Activated CD8-positive, alpha-beta memory T cell treated with anti-CD3 and anti-CD28 coated beads, Interleukin-2, amount 10 ng/mL, durations not matched to agents 7 days and 5 days (primary cell): ENCODE data around the gene PTPN4. TPM values are rescaled to one million over a fixed set of nuclear protein-coding genes. Genes with fewer than 3 reads are reported as not detected.

Experiments used
- ATAC-seq: fragments of 150-1000 bp; cut with Tn5 transposase; one replicate; pipeline ENCODE4 v1.10.0; 2021; ENCODE audit warnings: moderate library complexity
- CTCF ChIA-PET: fragments of 350-600 bp; sonication (Branson Sonifier 250); formaldehyde crosslinking; loops from one replicate; lab custom pipeline; 2021; ENCODE audit warnings: antibody characterized with exemption; lab: Charles Lee
- DNase-seq: peaks from one replicate; pipeline ENCODE4 v3.0.0-alpha.2; 2020
- H3K27ac Mint-ChIP-seq: one replicate; pipeline ENCODE4 v1.8.0; 2021; ENCODE audit warnings: mild to moderate bottlenecking, mixed read lengths
- H3K27me3 Mint-ChIP-seq: one replicate; pipeline ENCODE4 v1.8.0; 2021; ENCODE audit warnings: mixed read lengths
- H3K36me3 Mint-ChIP-seq: one replicate; pipeline ENCODE4 v1.8.0; 2021; ENCODE audit warnings: mild to moderate bottlenecking, mixed read lengths
- H3K4me1 Mint-ChIP-seq: one replicate; pipeline ENCODE4 v1.8.0; 2021; ENCODE audit warnings: mixed read lengths
- H3K4me3 Mint-ChIP-seq: one replicate; pipeline ENCODE4 v1.8.0; 2021; ENCODE audit warnings: mild to moderate bottlenecking, moderate library complexity, mixed read lengths
- H3K9me3 Mint-ChIP-seq: one replicate; pipeline ENCODE4 v1.8.0; 2022; ENCODE audit warnings: low read depth, mixed read lengths
- total RNA-seq, 2 experiments: library from RNA; stranded (reverse); gene quantifications; one replicate each; pipeline ENCODE4 v1.2.3, GENCODE V29; 2021

The PTPN4 gene
- total RNA-seq, 2 experiments from 2014 or later = 76.4 to 92.2 TPM

DNA sequence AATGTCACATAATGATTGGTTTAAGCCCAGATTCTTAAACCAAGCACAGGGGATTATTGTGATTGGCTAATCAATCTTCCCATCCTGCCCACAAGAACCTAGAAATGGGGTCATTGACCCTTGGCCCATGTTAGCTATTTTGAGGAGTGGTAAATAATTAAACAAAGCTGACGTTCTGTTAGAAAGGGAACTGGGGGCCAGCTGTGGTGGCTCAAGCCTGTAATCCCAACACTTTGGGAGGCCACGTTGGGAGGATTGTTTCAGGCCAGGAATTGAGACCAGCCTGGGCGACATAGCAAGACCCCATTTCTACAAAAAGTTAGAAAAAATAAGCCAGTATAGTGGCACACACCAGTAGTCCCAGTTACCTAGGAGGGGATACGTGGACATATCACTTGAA lies 37.8 kb upstream of the PTPN4 start:
- no peak for ATAC-seq
- H3K27ac Mint-ChIP-seq = no peak overlapping the region
- H3K4me1 Mint-ChIP-seq = peaks cover 8% of the 10 kb centered on the region
- no peaks in the 10 kb centered on the region for H3K9me3 Mint-ChIP-seq
- no peaks in the 10 kb centered on the region for H3K27me3 Mint-ChIP-seq
- H3K36me3 Mint-ChIP-seq = no peaks in the 10 kb centered on the region
- CTCF ChIA-PET = no interaction called here
- DNase-seq = no peak
- H3K4me3 Mint-ChIP-seq = no peak overlapping the region

DNA sequence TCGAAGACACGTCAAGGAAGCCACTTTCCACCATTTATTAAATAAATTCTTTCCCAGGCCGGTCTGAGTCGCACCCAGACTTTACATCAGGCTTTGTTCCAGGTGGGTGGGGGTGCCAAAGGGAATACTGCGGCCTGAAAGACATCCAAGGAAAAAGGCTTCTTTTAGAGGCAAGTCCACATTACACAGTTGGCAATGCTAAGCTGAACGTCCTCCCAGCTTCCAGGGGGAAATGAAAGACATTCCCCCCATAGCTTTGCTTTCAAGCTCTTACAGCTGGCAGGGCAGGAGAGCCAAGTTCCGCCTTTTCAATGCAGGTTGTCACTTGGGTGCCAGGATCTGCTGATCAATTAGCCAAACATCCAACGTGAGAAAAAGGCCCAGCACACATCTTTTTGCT lies 36.5 kb upstream of the PTPN4 start:
- ATAC-seq (no peak), DNase-seq (no peak)
- Mint-ChIP-seq H3K27ac (no peak overlapping the region), H3K4me1 (peaks cover 8% of the 10 kb centered on the region), H3K9me3 (no peaks in the 10 kb centered on the region), H3K36me3 (no peaks in the 10 kb centered on the region), H3K4me3 (no peak overlapping the region), H3K27me3 (peaks cover 4% of the 10 kb centered on the region)
- CTCF ChIA-PET = no interaction called here

- no peak for DNase-seq
- CTCF ChIA-PET = no interaction called here
- Mint-ChIP-seq H3K27me3 (peaks cover 4% of the 10 kb centered on the region), H3K27ac (no peak overlapping the region), H3K9me3 (no peaks in the 10 kb centered on the region), H3K4me3 (no peak overlapping the region), H3K36me3 (no peaks in the 10 kb centered on the region), H3K4me1 (peaks cover 8% of the 10 kb centered on the region)
- no peak for ATAC-seq
Observed at GRCh38 chr2:119723784-119724467, 35.8 kb upstream of the PTPN4 start.

DNA sequence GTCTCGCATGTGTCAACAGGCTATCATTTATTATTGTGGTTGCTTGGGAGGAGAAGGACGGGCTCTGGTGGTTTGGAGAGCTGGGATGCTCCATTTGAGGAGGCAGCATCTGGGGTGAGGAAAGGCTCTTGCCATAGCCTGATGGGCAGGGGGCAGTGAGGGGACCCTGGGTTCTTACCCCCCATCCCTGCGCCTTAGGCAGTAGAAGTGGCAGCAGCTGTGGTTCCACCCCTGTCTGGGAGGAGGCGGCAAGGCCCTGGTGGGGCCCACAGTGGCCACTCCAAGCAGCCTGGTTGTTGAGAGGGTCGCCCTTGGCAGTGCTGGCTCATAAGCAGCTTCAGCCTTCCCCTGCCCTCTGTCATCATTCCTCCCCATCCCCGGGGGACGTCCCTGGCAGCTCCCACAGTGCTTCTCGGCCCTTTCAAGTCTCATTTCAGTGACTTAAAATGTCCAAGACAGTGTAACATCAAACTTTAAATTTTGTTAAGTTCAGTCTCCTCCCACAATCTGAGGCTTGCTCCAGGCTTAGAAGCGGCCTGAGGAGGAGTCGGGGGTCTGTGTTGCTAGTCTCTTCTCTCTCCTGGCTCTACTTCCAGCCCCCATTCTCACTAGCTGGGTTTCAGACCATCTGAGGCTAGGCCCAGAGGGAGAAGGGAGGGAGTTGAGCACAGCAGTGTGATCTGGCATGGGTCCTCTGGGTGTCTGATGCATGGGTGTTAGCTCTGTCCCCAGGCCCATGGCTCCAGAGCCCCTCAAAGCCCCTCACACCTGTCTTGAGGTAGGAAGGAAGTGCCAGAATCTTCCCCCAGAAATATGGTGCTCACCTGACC lies 34.9 kb upstream of the PTPN4 start:
- ATAC-seq (no peak), DNase-seq (no peak)
- H3K36me3 Mint-ChIP-seq = no peaks in the 10 kb centered on the region
- no peak overlapping the region for H3K4me3 Mint-ChIP-seq
- H3K27ac Mint-ChIP-seq = no peak overlapping the region
- H3K4me1 Mint-ChIP-seq = peaks cover 5% of the 10 kb centered on the region
- H3K27me3 Mint-ChIP-seq = peaks cover 4% of the 10 kb centered on the region
- CTCF ChIA-PET = interaction anchor here (1.0 kb wide), 1 partner anchor 22 kb away, joined by 3 read pairs; no protein-coding TSS in a partner anchor
- no peaks in the 10 kb centered on the region for H3K9me3 Mint-ChIP-seq

DNA sequence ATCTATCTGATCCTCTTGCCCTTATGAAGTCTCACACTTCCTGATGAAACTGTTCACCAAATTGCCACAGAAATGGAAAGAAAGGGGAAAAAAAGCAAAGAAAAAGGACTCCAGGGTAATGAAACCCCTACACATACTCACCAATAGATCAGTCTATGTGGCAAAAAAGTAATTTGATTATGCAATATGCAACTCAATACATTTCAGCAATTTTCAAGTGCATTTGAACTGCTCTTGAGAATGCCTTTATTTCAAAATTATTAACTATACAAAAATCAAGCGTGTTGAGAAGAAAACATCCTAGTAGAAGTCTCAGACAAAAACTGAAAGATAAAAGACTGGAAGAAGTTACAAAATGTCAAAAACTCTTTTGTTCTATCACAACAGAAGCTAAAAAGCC lies 32.2 kb upstream of the PTPN4 start:
- H3K4me3 Mint-ChIP-seq = no peak overlapping the region
- DNase-seq (no peak), ATAC-seq (no peak)
- peaks cover 4% of the 10 kb centered on the region for H3K27me3 Mint-ChIP-seq
- H3K4me1 Mint-ChIP-seq = peaks cover 5% of the 10 kb centered on the region
- no peaks in the 10 kb centered on the region for H3K9me3 Mint-ChIP-seq
- CTCF ChIA-PET = no interaction called here
- H3K27ac Mint-ChIP-seq = no peak overlapping the region
- no peaks in the 10 kb centered on the region for H3K36me3 Mint-ChIP-seq

GRCh38 chr2:119728421-119728820 lies 31.3 kb upstream of the PTPN4 start:
- CTCF ChIA-PET = no interaction called here
- H3K4me1 Mint-ChIP-seq = peaks cover 5% of the 10 kb centered on the region
- no peak for ATAC-seq
- no peaks in the 10 kb centered on the region for H3K36me3 Mint-ChIP-seq
- H3K27me3 Mint-ChIP-seq = peaks cover 7% of the 10 kb centered on the region
- H3K27ac Mint-ChIP-seq = no peak overlapping the region
- no peak overlapping the region for H3K4me3 Mint-ChIP-seq
- no peak for DNase-seq
- H3K9me3 Mint-ChIP-seq = no peaks in the 10 kb centered on the region

DNA sequence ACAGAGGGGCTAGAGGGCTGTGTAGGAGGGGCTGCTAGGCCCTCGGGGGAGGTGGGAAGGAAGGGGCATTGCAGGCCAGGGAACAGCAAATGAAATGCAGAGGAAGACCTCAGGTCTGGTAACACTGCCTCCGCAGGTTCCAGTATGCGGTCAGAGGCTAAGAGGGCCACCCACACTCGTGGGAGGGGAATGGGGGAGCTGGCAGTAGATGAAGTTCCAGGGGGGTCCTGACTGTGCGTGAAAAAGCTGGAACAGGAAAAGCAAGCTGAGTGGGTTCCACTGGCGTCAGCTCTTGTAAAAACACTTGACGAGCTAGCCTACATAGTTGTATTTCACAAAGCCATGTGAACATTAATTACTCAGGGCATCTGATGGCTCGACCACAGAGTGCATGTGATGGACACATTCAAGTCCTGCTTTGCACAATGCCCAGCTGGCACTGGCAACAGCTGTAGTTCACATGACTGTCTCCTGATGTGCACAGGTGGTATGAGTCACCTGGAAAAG lies 29.0 kb upstream of the PTPN4 start:
- Mint-ChIP-seq H3K27me3 (peaks cover 7% of the 10 kb centered on the region), H3K27ac (no peak overlapping the region)

GRCh38 chr2:119731983-119732382 lies 27.7 kb upstream of the PTPN4 start:
- H3K27ac Mint-ChIP-seq = no peak overlapping the region
- no peaks in the 10 kb centered on the region for H3K4me1 Mint-ChIP-seq
- peaks cover 7% of the 10 kb centered on the region for H3K27me3 Mint-ChIP-seq
- DNase-seq (no peak), ATAC-seq (no peak)
- no peaks in the 10 kb centered on the region for H3K36me3 Mint-ChIP-seq
- H3K4me3 Mint-ChIP-seq = no peak overlapping the region
- CTCF ChIA-PET = no interaction called here
- no peaks in the 10 kb centered on the region for H3K9me3 Mint-ChIP-seq

More for the DNA sequence above, 29.0 kb upstream of the PTPN4 start:
- Mint-ChIP-seq H3K4me1 (no peaks in the 10 kb centered on the region), H3K9me3 (no peaks in the 10 kb centered on the region), H3K4me3 (no peak overlapping the region), H3K36me3 (no peaks in the 10 kb centered on the region)
- ATAC-seq (no peak), DNase-seq (no peak)
- CTCF ChIA-PET = no interaction called here

DNA sequence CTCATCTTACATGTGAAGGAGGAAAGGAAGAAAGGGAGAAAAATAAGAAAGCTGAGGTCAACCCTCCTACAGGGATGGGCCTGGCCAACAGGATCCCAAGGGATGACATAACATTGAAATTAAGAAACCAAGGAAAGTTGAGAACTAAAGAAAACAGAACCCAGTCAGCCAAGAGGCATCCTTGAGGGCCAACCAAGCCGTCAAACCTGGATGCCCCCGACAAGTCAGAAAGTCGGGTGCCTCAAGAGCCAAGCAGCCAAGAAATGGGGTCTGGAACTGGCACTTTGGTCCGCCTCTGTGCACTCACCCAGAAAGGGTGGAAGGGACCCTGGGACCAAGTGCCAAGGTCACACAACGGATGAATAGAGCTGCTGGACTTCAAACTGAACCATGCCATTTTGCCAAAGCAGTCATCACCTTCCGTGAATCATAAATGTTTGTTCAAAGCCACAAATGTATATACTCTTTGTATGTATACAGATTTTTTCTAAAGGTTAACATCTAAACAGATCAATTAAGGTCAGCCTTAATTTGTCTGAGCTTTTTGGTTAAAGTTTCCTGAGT lies 27.0 kb upstream of the PTPN4 start:
- DNase-seq (no peak), ATAC-seq (no peak)
- no peaks in the 10 kb centered on the region for H3K36me3 Mint-ChIP-seq
- H3K27ac Mint-ChIP-seq = no peak overlapping the region
- H3K27me3 Mint-ChIP-seq = peaks cover 4% of the 10 kb centered on the region
- no peak overlapping the region for H3K4me3 Mint-ChIP-seq
- no peaks in the 10 kb centered on the region for H3K9me3 Mint-ChIP-seq
- CTCF ChIA-PET = no interaction called here
- no peaks in the 10 kb centered on the region for H3K4me1 Mint-ChIP-seq

DNA sequence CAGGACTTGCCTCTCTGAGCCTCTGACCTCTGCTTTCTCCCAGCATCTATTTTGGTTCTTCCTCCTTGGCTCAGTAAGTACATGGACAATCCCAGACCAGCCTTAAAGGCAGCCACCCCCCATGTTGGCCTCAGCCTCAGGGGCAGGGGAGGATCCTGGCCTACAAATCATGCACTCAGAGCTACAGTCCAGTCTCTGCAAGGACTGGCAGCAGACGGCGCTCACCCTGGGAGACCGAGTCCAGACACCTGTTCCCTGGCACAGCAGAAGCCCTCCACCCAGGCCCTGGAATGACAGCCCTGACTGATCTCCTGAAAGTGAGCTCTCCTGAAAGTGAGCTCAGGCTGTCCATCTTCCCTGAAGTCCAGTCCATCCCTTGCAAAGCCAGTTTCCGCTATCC lies 25.7 kb upstream of the PTPN4 start:
- H3K4me1 Mint-ChIP-seq = no peaks in the 10 kb centered on the region
- H3K9me3 Mint-ChIP-seq = no peaks in the 10 kb centered on the region
- CTCF ChIA-PET = no interaction called here
- H3K27ac Mint-ChIP-seq = no peak overlapping the region
- no peak overlapping the region for H3K4me3 Mint-ChIP-seq
- peaks cover 5% of the 10 kb centered on the region for H3K27me3 Mint-ChIP-seq
- no peaks in the 10 kb centered on the region for H3K36me3 Mint-ChIP-seq
- DNase-seq (no peak), ATAC-seq (no peak)

DNA sequence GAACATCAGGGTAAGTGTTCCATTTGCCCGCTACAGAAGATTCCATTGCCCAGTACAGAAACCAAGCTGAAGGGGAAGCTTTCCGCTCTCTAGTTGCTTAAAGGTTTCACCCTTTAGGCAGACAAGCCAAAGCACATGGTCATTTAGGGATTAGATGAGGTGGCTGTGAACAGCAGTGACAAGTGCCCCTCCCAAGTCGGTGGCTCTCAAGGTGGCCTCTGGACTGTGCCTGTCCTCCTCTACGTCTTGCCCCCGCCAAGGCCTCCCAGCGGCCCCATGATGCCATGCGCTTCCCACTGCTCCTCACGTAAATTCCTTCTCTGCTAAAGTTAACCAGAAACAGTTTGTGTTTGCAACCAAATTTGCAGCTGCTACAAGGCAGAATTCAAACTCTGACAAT lies 24.2 kb upstream of the PTPN4 start:
- Mint-ChIP-seq H3K4me1 (peaks cover 4% of the 10 kb centered on the region), H3K4me3 (no peak overlapping the region), H3K9me3 (no peaks in the 10 kb centered on the region), H3K36me3 (no peaks in the 10 kb centered on the region), H3K27me3 (peaks cover 5% of the 10 kb centered on the region), H3K27ac (no peak overlapping the region)
- CTCF ChIA-PET = no interaction called here
- DNase-seq = no peak
- ATAC-seq = no peak

GRCh38 chr2:119736021-119736420 lies 23.7 kb upstream of the PTPN4 start:
- H3K27ac Mint-ChIP-seq = no peak overlapping the region
- H3K27me3 Mint-ChIP-seq = peaks cover 5% of the 10 kb centered on the region
- ATAC-seq (no peak), DNase-seq (no peak)
- no peaks in the 10 kb centered on the region for H3K9me3 Mint-ChIP-seq
- H3K4me1 Mint-ChIP-seq = peaks cover 4% of the 10 kb centered on the region
- CTCF ChIA-PET = no interaction called here
- no peaks in the 10 kb centered on the region for H3K36me3 Mint-ChIP-seq
- H3K4me3 Mint-ChIP-seq = no peak overlapping the region

DNA sequence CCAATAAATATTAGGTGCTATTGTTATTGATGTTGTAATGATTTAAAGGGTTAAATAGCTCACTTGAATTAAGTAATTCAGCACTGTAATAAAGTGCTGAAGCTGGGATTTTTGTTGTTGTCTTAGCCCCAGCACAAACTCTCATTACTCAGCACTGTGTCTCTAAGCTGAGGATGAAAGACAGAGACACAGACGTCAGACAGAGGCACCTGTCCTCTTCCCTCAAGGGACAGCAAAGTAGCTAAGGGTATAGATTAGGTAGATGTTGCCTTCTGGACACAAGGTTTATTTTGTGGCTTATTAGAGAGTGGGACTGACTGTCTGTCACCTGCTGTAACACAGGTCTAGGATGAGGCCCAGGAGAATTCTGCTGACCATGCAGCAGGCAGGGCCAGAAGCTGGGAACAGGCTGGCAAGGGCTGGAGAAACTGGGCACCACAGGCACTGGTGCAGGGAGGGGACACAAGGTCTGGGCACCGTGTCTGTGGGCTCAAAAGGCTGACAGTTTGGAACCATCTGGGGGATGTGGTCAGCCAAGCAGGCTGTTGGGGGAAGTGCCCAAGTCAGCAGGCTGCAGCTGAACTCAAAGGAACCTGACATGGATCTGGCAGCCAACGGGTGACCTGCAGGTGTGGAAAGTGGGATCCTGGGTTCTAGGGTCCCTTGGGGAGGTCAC lies 20.0 kb upstream of the PTPN4 start:
- H3K36me3 Mint-ChIP-seq = no peaks in the 10 kb centered on the region
- no peak overlapping the region for H3K27ac Mint-ChIP-seq
- H3K27me3 Mint-ChIP-seq = peaks cover 17% of the 10 kb centered on the region
- H3K9me3 Mint-ChIP-seq = no peaks in the 10 kb centered on the region
- no peak overlapping the region for H3K4me3 Mint-ChIP-seq
- no peak for DNase-seq
- H3K4me1 Mint-ChIP-seq = peaks cover 4% of the 10 kb centered on the region
- ATAC-seq = no peak
- CTCF ChIA-PET = interaction anchor here (1.0 to 1.4 kb wide), 2 partner anchors 10 to 37 kb away, joined by 3 to 5 read pairs; no protein-coding TSS in a partner anchor
